GM19193 (cell line): ENCODE data around the gene LNPK.

Experiments
- POLR2A ChIP-seq: IDR thresholded peaks from 4 replicates; pipeline ENCODE4 v1.6.1; 2011; ENCODE audit not compliant: insufficient read depth, insufficient read length; ENCODE audit errors: extremely low read depth

Gene LNPK

GRCh38 chr2:175883586-175884194, 118.4 kb downstream of the LNPK start:
- TF ChIP-seq POLR2A, result no peak

- TF ChIP-seq POLR2A, result no peak
Measured at GRCh38 chr2:175879679-175880078, 122.4 kb downstream of the LNPK start.

- no peak for TF ChIP-seq POLR2A
Measured at GRCh38 chr2:175877845-175878544, 124.1 kb downstream of the LNPK start.

DNA sequence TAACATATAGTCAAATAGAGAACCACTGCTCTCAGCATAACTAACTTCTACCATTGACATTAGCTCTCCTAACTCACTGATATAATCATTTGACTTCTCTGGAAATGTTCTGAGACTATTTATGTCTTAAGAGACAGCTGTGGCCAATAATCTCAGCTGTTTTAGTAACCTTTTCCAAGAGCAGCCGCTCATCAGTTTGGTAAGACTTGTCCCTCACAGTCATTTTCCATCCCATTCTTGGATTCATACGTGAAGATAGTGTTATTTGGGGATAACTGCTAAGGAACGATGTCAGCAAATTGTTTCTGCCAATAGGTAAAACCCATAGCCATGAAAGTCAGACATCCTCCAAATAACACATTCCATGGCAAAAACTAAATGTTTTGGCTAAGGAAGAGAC, 127.8 kb downstream of the LNPK start:
- no peak for TF ChIP-seq POLR2A
